ENCODE data around the gene LATS2.
"Not testable (repeated sequence)": the region's sequence is repeated elsewhere in the genome, so short reads cannot be mapped to it uniquely, and the experiment has no call there.

Gene LATS2

GRCh38 chr13:20989656-20990321, 71.6 kb downstream of the LATS2 start:
- DNase-seq, result no peak

- no peak for DNase-seq
Measured at GRCh38 chr13:20988909-20989655, 72.3 kb downstream of the LATS2 start.

- DNase-seq, result no peak
Measured at GRCh38 chr13:20988033-20988908, 73.1 kb downstream of the LATS2 start.

- no peak for DNase-seq
Measured at GRCh38 chr13:20987599-20987998, 73.8 kb downstream of the LATS2 start.

- no peak for DNase-seq
Measured at GRCh38 chr13:20984879-20985278, 76.5 kb downstream of the LATS2 start.

- DNase-seq, result no peak
Measured at GRCh38 chr13:20983386-20983785, 78.0 kb downstream of the LATS2 start.

- no peak for DNase-seq
Measured at GRCh38 chr13:20981370-20982095, 79.9 kb downstream of the LATS2 start.

- DNase-seq, result no peak
Measured at GRCh38 chr13:20980899-20981298, 80.5 kb downstream of the LATS2 start.

GRCh38 chr13:20980430-20980829, 81.0 kb downstream of the LATS2 start:
- no peak for DNase-seq

GRCh38 chr13:20977394-20977793, 84.0 kb downstream of the LATS2 start:
- no peak for DNase-seq

- DNase-seq, result no peak
Measured at GRCh38 chr13:20974981-20975585, 86.3 kb downstream of the LATS2 start.

- no peak for DNase-seq
Measured at GRCh38 chr13:20973886-20974425, 87.4 kb downstream of the LATS2 start.

- DNase-seq, result no peak
Measured at GRCh38 chr13:20972731-20973130, 88.7 kb downstream of the LATS2 start.

GRCh38 chr13:20969182-20969581, 92.2 kb downstream of the LATS2 start:
- no peak for DNase-seq

GRCh38 chr13:20968745-20969144, 92.6 kb downstream of the LATS2 start:
- DNase-seq, result no peak

- no peak for DNase-seq
Measured at GRCh38 chr13:20967340-20967739, 94.0 kb downstream of the LATS2 start.

GRCh38 chr13:20964904-20965303, 96.5 kb downstream of the LATS2 start:
- no peak for DNase-seq

- DNase-seq, result not testable (repeated sequence)
Measured at GRCh38 chr13:20961663-20962062, 99.7 kb downstream of the LATS2 start.

GRCh38 chr13:20960663-20961309, 100.6 kb downstream of the LATS2 start:
- DNase-seq, result no peak

GRCh38 chr13:20957049-20957620, 104.3 kb downstream of the LATS2 start:
- not testable (repeated sequence) for DNase-seq

- no peak for DNase-seq
Measured at GRCh38 chr13:20955496-20955895, 105.9 kb downstream of the LATS2 start.
